ENCODE data around the gene HDAC5.

The HDAC5 gene

DNA sequence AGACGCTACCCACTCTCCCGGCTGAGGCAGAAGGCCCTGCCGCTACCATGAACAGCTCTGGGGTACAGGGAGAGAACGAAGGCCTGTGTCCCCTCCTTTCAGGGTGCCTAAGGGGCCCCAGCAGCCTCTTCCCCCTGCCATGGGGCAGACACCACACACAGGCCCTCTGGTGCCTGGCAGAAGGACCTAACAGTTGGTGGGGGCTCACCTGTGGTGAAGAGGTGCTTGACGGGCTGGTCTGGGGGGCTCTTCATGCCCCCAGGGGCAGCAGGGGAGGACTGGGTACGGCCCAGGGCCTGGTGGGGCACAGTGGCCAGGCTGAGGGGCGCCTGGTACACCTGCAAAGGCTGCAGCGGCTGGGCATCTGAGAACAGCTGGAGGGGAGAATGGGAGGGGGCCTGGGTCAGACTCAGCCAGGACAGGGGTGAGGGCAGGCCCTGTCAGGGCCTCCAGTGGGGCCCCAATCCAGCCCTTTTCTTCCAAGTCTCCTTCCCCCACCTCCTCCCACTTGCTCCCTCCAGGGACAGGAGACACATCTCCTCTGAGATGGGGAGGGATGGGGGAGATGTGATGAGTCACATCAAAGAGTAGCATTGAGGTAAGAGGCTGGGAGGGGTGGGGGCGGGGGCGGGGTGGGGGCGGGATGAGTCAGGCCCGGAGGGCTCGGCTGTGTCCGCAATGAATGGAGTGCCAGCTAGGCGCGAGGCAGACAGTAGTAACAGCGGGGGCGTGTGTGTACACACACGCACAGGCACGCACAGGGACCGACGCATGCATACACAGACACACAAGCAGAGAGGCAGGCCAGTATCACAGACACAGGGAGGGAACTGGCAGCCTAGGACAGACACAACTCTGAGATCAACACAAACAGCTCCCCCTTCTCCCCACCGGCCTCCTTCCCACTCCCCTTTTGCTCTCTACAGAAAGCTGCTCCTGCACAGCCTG lies 36.8 kb downstream of the HDAC5 start:
- DNase-seq = no peak

DNA sequence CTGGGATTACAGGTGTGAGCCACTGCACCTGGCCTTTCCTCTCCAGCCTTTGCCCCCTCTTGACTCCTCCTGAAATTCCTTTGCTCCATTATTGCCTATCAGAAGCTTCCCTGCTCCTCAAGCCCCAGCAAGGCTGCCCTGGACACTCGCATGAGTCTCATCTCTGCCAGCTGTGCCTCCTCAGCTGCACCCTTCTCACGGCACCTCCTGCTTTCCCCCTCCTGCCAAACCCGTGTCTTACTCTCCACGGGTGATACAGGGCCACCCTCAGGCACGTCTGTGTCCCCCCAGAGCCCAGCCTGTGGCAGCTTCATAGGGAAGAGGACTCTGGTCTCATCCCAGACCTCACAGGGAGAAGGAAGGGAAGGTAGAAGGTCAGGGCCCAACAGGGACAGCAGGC lies 37.5 kb downstream of the HDAC5 start:
- no peak for DNase-seq

GRCh38 chr17:44084921-44085320 lies 38.5 kb downstream of the HDAC5 start:
- DNase-seq = no peak

DNA sequence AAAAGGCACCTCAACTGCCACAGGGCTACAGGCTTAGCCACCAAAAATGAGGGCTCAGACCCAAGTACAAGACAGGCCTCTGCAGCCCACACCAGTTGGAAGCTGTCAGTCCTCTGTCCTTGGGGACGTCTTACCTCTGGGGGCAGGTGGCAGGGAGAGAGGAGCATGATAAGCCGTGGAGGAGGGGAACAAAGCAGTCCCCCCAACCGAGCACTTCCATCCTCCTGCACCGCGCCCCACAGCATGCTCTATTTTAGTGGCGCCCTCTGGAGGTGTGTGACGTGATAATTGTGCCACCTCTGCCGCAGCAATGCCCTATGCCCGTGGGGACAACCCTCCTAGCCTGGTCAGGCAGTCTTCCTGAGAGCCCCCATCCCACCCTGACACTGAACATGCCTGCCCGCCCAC lies 39.3 kb downstream of the HDAC5 start:
- DNase-seq = peak in 1 of 2 donors; percentile 24

DNA sequence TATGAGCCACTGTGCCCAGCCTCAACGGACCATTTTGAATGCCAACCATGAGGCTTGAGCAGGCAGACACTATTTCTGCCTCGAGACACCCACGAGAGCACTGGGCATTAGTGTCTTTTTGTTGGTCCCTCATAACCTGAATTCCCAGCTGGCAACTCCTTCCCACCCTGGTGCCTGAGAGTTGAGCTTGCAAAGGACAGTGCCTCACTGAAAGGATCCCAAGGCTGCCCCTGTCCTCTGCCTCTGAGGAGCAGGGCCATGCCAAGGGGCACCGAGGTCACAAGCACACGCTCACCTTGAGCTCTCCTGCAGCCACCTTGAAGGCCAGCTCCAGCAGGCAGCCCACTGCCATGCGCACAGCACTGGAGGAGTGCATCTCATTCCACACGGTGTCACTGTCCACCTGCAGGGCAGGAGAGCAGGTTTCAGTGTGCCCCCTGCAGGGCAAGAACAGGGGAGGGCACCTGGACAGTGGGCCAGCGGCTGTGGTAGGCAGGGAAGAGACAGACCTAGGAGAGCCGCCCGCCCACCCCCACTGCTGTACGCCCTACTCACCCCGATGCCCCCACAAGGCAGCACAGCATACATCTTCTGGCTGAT lies 40.1 kb downstream of the HDAC5 start:
- DNase-seq = no peak

GRCh38 chr17:44082256-44082927 lies 41.0 kb downstream of the HDAC5 start:
- DNase-seq = no peak

GRCh38 chr17:44081681-44082080 lies 41.8 kb downstream of the HDAC5 start:
- no peak for DNase-seq

GRCh38 chr17:44079877-44080821 lies 43.3 kb downstream of the HDAC5 start:
- no peak for DNase-seq

DNA sequence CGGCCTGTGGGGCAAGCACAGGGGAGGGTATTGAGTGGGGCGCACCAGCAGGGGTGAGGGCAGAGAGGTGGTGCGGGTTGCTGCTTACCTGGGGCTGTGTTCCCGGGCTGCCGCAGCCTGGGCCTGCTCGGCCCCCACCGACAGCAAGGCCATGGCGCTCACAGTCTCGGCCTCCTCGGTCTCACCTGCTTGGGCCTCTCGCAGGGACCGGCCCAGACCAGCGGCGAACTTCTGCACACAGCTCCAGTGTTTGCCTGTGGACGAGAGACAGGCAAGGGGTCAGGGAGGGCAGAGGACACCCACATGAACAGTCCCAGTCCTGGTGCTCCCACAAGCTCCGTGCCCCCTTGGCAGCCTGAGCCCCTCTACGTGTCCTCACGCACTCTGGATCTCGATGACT lies 45.0 kb downstream of the HDAC5 start:
- no peak for DNase-seq

- DNase-seq = peak in 1 of 2 donors; percentile 26
Observed at GRCh38 chr17:44077595-44077909, 45.9 kb downstream of the HDAC5 start.

GRCh38 chr17:44076716-44077594 lies 46.5 kb downstream of the HDAC5 start:
- no peak for DNase-seq

GRCh38 chr17:44075598-44076293 lies 47.7 kb downstream of the HDAC5 start:
- no peak for DNase-seq

- no peak for DNase-seq
Observed at GRCh38 chr17:44074911-44075285, 48.5 kb downstream of the HDAC5 start.

GRCh38 chr17:44074231-44074910 lies 49.1 kb downstream of the HDAC5 start:
- DNase-seq = no peak

GRCh38 chr17:44071772-44072171 lies 51.7 kb downstream of the HDAC5 start:
- no peak for DNase-seq

DNA sequence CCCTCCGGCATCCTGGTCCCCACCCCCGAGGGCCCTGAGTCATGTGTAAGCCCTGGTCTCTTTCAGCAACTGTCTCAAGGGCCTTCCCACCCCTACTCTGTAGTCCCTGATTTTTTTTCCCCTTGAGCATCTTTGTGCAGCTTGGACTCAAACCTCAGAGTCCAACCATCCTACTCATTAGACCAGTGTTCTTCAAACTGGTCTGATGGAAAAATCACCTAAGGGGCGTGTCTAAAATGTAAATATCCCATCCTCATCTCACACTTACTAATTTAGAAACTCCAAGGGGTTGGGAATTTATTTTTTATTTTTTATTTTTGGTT lies 52.3 kb downstream of the HDAC5 start:
- no peak for DNase-seq

GRCh38 chr17:44070455-44071197 lies 52.8 kb downstream of the HDAC5 start, which contains the start of gene G6PC3:
TSS of gene G6PC3 (plus strand) at chr17:44070735. CDS start at chr17:44070966, 231 bp downstream.
- DNase-seq = peak; percentile 86 to 87

- DNase-seq = no peak
Observed at GRCh38 chr17:44069974-44070454, 53.4 kb downstream of the HDAC5 start.

DNA sequence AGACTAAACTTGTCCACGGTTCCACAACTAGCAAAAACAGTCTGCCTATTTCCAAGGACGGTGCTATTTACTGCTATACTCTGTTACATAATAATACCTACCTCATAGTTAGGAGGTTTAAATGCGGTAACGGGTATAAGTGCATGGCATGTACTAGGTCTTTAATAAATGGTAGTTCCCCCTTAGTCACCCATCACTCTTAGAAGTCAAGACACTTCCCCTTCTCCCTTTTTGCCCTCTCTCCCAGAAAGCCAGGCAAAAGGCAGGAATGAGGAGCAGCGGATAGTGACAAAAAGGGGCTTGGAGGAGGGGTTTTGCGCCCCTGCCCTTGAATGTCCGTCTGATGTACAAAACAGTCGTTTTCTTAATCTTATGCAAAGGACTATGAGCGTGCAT lies 55.9 kb downstream of the HDAC5 start:
- DNase-seq = no peak
